ENCODE results near the gene TNS1.
"Not testable (repeated sequence)": the region's sequence is repeated elsewhere in the genome, so short reads cannot be mapped to it uniquely, and the experiment has no call there.

Gene TNS1

DNA sequence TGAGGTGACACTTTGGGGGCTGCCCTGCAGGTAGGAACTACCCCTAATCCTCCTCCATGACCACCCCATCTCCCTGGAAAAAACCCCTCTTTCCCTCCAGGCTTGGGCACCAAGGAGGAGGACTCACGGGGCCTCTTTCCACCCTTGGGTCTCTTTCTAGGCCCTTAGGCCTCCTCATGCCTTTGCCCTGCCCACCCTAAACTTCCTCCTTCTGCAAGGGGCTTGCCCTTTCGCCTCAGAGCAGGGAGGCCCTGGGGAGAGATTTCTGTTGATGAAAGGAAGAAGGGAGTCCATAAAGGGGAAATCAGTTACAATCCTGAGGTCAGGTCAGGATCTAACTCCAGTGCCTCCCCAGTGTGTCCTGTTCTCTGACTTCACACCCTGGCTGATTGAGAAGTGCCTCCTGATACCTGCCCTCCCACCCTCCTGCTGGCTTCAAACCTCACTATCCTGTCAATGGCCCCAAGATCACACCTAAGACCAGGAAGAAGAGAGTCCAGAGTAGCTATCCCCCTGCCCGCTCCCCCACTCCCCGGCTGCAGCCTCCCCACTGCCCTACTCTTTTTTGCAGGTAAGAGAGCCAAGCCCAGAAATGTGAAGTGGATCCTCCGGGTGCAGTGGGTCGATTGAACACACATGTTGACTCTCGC is 16.7 kb upstream of the TNS1 start:
- DNase-seq (ENCODE audit: low read depth in 1 of 2, low spot score in 1 of 2) = peak in 1 of 2 experiments; percentile 70
- Histone ChIP-seq H3K27me3 (ENCODE audit: insufficient read depth, poor library complexity, severe bottlenecking) (no peaks in the 10 kb centered on the region), H3K4me3 (replicated peaks; ENCODE audit: insufficient read depth, low read length) (no peak overlapping the region), H3K27ac (replicated peaks) (no peak overlapping the region; the same call in 1 of the 2 replicates)
- TF ChIP-seq SPI1 (IDR thresholded peaks at IDR 0.05; ENCODE audit: borderline replicate concordance, low read depth) (peak; percentile 42; the same call in 1 of the 2 replicates), GABPA (IDR thresholded peaks at IDR 0.05; ENCODE audit: low read depth) (no peak), POLR2AphosphoS5 (IDR thresholded peaks at IDR 0.05; ENCODE audit: low read depth) (no peak)
- TF ChIP-seq, protein P1, sequence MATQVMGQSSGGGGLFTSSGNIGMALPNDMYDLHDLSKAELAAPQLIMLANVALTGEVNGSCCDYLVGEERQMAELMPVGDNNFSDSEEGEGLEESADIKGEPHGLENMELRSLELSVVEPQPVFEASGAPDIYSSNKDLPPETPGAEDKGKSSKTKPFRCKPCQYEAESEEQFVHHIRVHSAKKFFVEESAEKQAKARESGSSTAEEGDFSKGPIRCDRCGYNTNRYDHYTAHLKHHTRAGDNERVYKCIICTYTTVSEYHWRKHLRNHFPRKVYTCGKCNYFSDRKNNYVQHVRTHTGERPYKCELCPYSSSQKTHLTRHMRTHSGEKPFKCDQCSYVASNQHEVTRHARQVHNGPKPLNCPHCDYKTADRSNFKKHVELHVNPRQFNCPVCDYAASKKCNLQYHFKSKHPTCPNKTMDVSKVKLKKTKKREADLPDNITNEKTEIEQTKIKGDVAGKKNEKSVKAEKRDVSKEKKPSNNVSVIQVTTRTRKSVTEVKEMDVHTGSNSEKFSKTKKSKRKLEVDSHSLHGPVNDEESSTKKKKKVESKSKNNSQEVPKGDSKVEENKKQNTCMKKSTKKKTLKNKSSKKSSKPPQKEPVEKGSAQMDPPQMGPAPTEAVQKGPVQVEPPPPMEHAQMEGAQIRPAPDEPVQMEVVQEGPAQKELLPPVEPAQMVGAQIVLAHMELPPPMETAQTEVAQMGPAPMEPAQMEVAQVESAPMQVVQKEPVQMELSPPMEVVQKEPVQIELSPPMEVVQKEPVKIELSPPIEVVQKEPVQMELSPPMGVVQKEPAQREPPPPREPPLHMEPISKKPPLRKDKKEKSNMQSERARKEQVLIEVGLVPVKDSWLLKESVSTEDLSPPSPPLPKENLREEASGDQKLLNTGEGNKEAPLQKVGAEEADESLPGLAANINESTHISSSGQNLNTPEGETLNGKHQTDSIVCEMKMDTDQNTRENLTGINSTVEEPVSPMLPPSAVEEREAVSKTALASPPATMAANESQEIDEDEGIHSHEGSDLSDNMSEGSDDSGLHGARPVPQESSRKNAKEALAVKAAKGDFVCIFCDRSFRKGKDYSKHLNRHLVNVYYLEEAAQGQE (IDR thresholded peaks at IDR 0.05; ENCODE audit: insufficient replicate concordance, low read depth) = no peak
- TF ChIP-seq, protein P2, sequence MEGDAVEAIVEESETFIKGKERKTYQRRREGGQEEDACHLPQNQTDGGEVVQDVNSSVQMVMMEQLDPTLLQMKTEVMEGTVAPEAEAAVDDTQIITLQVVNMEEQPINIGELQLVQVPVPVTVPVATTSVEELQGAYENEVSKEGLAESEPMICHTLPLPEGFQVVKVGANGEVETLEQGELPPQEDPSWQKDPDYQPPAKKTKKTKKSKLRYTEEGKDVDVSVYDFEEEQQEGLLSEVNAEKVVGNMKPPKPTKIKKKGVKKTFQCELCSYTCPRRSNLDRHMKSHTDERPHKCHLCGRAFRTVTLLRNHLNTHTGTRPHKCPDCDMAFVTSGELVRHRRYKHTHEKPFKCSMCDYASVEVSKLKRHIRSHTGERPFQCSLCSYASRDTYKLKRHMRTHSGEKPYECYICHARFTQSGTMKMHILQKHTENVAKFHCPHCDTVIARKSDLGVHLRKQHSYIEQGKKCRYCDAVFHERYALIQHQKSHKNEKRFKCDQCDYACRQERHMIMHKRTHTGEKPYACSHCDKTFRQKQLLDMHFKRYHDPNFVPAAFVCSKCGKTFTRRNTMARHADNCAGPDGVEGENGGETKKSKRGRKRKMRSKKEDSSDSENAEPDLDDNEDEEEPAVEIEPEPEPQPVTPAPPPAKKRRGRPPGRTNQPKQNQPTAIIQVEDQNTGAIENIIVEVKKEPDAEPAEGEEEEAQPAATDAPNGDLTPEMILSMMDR (IDR thresholded peaks at IDR 0.05; ENCODE audit: insufficient read depth, low read length) = no peak

DNA sequence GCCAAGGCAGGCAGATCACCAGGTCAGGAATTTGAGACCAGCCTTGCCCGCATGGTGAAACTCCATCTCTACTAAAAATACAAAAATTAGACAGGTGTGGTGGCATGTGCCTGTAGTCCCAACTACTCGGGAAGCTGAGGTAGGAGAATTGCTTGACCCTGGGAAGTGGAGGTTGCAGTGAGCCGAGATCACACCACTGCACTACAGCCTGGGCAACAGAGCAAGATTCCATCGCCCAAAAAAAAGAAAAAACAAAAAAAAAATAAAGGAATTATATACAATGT is 16.0 kb upstream of the TNS1 start:
- H3K4me3 ChIP-seq (replicated peaks; ENCODE audit: insufficient read depth, low read length); H3K27me3 ChIP-seq (ENCODE audit: insufficient read depth, poor library complexity, severe bottlenecking); H3K27ac ChIP-seq (replicated peaks); DNase-seq (ENCODE audit: low read depth in 1 of 2, low spot score in 1 of 2): not testable (repeated sequence)

DNA sequence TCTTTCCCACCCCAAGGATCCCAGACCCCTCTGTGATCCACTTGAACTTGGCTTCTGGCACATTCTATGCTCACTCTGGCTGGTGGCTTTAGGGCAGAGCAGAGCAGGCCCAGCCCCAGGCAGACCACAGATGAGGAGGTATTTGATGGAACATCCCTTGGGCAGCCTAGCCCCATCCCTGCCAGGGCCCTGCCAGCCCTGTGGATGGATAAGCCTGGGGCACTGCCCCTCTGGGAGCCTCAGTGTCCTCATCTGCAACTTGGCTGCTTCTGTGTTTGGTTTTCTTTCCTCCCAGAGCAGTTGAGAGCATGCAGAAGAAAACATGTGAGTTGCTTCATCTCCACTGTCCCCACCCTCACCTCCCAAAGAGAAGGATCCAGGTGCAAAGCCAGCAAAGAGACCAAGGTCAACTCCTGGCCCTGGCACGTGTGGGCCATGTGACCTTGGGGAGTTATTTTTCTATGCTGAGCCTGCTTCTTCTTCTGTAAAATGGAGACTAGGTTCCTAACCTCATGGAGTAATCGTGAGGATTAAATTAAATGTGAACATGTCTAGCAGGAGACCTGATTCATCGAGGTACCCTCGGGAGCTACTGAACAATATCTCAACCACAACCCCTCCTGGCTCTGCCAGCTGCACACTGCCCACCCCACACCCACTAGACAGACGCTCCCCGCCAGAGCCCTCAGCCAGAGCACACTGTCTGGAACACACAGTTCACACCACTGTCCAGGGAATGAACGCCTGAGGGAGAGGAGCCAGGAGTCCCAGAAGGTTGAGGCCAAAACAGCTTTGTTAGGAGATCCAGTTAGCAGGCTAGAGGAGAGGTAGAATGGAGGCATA is 14.6 kb upstream of the TNS1 start:
- TF ChIP-seq, protein P1 (IDR thresholded peaks at IDR 0.05; ENCODE audit: insufficient replicate concordance, low read depth) = no peak
- TF ChIP-seq SPI1 (IDR thresholded peaks at IDR 0.05; ENCODE audit: borderline replicate concordance, low read depth) = no peak
- no peak for TF ChIP-seq POLR2AphosphoS5 (IDR thresholded peaks at IDR 0.05; ENCODE audit: low read depth)
- TF ChIP-seq, protein P2 (IDR thresholded peaks at IDR 0.05; ENCODE audit: insufficient read depth, low read length) = no peak
- TF ChIP-seq GABPA (IDR thresholded peaks at IDR 0.05; ENCODE audit: low read depth) = no peak
- no peak for DNase-seq (ENCODE audit: low read depth in 1 of 2, low spot score in 1 of 2)
- 0 out of 2 replicates have a peak overlapping the region, but pooled peaks have one; percentile 2 for H3K27ac ChIP-seq (replicated peaks)

DNA sequence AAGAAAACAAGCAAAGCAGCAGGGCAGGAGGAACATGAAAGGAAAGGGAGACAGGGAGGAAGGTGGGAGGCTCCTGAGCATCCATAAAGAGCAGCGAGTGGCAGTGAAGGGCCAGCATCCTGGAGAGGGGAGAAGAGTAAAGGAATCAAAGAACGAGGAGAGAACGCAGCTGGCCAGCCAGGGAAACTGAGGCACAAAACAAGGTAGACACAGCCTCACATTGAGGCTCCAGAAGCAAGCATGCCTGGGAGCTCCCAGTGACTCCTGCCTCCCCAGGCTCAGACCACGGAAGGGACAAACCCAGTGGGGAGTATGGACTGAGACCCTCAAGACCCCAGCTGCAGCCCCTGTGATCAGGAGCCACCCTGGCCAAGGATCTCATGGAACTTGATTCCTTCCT is 14.0 kb upstream of the TNS1 start:
- no peak for DNase-seq (ENCODE audit: low read depth in 1 of 2, low spot score in 1 of 2)
- TF ChIP-seq GABPA (IDR thresholded peaks at IDR 0.05; ENCODE audit: low read depth) = no peak
- TF ChIP-seq, protein P2 (IDR thresholded peaks at IDR 0.05; ENCODE audit: insufficient read depth, low read length) = no peak
- TF ChIP-seq, protein P1 (IDR thresholded peaks at IDR 0.05; ENCODE audit: insufficient replicate concordance, low read depth) = no peak
- TF ChIP-seq SPI1 (IDR thresholded peaks at IDR 0.05; ENCODE audit: borderline replicate concordance, low read depth) = no peak
- TF ChIP-seq POLR2AphosphoS5 (IDR thresholded peaks at IDR 0.05; ENCODE audit: low read depth) = no peak
- no peak overlapping the region for H3K27ac ChIP-seq (replicated peaks)
- H3K4me3 ChIP-seq (replicated peaks; ENCODE audit: insufficient read depth, low read length) = no peak overlapping the region
- H3K27me3 ChIP-seq (ENCODE audit: insufficient read depth, poor library complexity, severe bottlenecking) = peaks cover 3% of the 10 kb centered on the region

More for the DNA sequence above, 14.6 kb upstream of the TNS1 start:
- H3K27me3 ChIP-seq (ENCODE audit: insufficient read depth, poor library complexity, severe bottlenecking) = no peaks in the 10 kb centered on the region
- H3K4me3 ChIP-seq (replicated peaks; ENCODE audit: insufficient read depth, low read length) = no peak overlapping the region
